ENCODE results near the gene INMT.

INMT gene

DNA sequence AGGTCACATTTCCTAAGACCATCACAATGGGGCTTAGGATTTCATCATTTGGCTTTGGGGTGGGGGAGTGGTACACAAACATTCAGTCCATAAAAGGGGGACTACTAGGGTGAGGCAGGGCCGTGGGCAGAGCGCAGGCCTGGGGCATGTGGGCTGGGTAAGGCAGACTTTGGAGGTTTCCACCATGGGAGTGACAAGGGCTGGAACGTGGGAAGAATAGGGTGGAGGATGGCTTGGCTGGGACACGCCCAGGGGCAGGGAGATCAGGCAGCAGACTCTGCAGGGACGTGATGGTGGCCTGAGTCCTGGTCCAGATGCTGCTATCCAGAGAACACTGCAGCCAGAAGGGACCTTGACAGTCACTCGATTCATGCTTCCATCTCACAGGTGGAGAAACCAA, 45.0 kb upstream of the INMT start:
- no peaks in the 10 kb centered on the region for H3K4me1 ChIP-seq (ENCODE audit: insufficient read depth, low read length, severe bottlenecking)
- H3K9me2 ChIP-seq (ENCODE audit: low read depth, low read length), result no peaks in the 10 kb centered on the region
- no peak overlapping the region for H2AFZ ChIP-seq (ENCODE audit: low read length)
- no peaks in the 10 kb centered on the region for H4K20me1 ChIP-seq (ENCODE audit: insufficient read depth, low read length)
- TF ChIP-seq, protein P1, sequence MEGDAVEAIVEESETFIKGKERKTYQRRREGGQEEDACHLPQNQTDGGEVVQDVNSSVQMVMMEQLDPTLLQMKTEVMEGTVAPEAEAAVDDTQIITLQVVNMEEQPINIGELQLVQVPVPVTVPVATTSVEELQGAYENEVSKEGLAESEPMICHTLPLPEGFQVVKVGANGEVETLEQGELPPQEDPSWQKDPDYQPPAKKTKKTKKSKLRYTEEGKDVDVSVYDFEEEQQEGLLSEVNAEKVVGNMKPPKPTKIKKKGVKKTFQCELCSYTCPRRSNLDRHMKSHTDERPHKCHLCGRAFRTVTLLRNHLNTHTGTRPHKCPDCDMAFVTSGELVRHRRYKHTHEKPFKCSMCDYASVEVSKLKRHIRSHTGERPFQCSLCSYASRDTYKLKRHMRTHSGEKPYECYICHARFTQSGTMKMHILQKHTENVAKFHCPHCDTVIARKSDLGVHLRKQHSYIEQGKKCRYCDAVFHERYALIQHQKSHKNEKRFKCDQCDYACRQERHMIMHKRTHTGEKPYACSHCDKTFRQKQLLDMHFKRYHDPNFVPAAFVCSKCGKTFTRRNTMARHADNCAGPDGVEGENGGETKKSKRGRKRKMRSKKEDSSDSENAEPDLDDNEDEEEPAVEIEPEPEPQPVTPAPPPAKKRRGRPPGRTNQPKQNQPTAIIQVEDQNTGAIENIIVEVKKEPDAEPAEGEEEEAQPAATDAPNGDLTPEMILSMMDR (IDR thresholded peaks at IDR 0.05; ENCODE audit: low read length), result no peak
- no peak for TF ChIP-seq EZH2 (IDR thresholded peaks at IDR 0.05; ENCODE audit: borderline replicate concordance, low read length)
- H3K9me3 ChIP-seq (ENCODE audit: low read length), result no peaks in the 10 kb centered on the region
- H3K36me3 ChIP-seq (ENCODE audit: insufficient read depth, low read length), result no peaks in the 10 kb centered on the region
- H3K79me2 ChIP-seq (ENCODE audit: insufficient read depth, low read length), result no peaks in the 10 kb centered on the region
- H3K27me3 ChIP-seq (ENCODE audit: insufficient read depth, low read length), result 0 out of 2 replicates have a peak, but pooled peaks cover 32% of the 10 kb centered on the region
- H3K9ac ChIP-seq (ENCODE audit: low read length), result no peak overlapping the region
- no peak overlapping the region for H3K27ac ChIP-seq (ENCODE audit: low read depth, low read length, poor library complexity, severe bottlenecking)
- no peaks in the 10 kb centered on the region for H3F3A ChIP-seq (ENCODE audit: insufficient read depth, low read length)
- no peak overlapping the region for H3K4me2 ChIP-seq (ENCODE audit: low read length)
- H3K4me3 ChIP-seq (ENCODE audit: low read depth, low read length, poor library complexity, severe bottlenecking), result no peak overlapping the region

DNA sequence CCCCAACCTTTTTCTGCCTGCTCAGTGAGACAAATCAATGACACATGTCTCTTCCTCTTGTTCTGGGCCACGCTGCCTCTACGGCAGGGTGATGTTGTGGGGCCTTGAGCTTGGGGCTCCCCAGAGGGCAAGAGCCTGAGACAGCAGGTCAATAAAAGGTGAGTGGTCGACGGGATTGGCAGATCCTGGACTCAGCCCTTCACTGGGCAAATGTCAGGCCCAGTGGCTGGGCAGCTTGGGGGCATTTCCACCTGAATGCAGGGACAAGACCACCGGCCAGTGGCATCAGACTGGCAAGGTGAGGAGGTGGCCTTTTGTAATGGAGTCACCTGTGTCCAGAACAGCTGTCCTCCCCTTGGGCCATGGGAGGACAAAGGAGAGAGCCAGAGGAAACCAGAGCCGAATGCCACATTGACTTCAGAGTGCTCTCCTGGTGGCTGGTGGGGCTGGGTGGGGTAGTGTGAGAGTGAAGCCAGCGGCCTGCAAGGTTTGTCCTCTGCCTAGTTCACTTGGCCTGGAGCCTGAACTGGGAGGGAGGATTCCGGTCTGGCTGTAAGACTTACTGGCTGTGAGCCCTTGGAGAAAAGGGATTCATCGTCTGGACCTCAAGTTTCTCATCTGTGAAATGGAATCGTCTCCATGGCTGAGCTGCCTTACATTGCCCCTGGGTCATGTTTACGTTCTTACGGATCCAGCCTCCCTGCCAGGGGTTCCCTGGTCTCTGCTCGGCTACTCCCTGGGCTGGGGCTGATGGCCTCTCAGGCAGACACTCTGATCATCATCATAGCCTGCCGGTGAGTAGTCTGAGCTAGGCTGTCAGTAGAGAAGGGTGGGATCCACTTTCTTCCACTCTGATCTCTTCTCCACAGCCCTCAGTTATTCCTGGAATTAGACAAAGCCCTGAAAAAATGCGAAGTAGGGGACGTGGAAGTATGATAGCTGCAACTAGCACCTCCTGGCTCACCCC, 44.3 kb upstream of the INMT start:
- Histone ChIP-seq H2AFZ (ENCODE audit: low read length) (no peak overlapping the region), H3K27ac (ENCODE audit: low read depth, low read length, poor library complexity, severe bottlenecking) (no peak overlapping the region), H3K79me2 (ENCODE audit: insufficient read depth, low read length) (no peaks in the 10 kb centered on the region), H3K4me1 (ENCODE audit: insufficient read depth, low read length, severe bottlenecking) (no peaks in the 10 kb centered on the region), H3K4me3 (ENCODE audit: low read depth, low read length, poor library complexity, severe bottlenecking) (no peak overlapping the region), H3K4me2 (ENCODE audit: low read length) (no peak overlapping the region), H3K9me2 (ENCODE audit: low read depth, low read length) (no peaks in the 10 kb centered on the region), H3F3A (ENCODE audit: insufficient read depth, low read length) (no peaks in the 10 kb centered on the region), H3K36me3 (ENCODE audit: insufficient read depth, low read length) (no peaks in the 10 kb centered on the region), H3K9ac (ENCODE audit: low read length) (no peak overlapping the region), H3K9me3 (ENCODE audit: low read length) (no peaks in the 10 kb centered on the region), H4K20me1 (ENCODE audit: insufficient read depth, low read length) (no peaks in the 10 kb centered on the region), H3K27me3 (ENCODE audit: insufficient read depth, low read length) (0 out of 2 replicates have a peak, but pooled peaks cover 32% of the 10 kb centered on the region)
- TF ChIP-seq EZH2 (IDR thresholded peaks at IDR 0.05; ENCODE audit: borderline replicate concordance, low read length), result no peak
- TF ChIP-seq, protein P1 (IDR thresholded peaks at IDR 0.05; ENCODE audit: low read length), result no peak

DNA sequence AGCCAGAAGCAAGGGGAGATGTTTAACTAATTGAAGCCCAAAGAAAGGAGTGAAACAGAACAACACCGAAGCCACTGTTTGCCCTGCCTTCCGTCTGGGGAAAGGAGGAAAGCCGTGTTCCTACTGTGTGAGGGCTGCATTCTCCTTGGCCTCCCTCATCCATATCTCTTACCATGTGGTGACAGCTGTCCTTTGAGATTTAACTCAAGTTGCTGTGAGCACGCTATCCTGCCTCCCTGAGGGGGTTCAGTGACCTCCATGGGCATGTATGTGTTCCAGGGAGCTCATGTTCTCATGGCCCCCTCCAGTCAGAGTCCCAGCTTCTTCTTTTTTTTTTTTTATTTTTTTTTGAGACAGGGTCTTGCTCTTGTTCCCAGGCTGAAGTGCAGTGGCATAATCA, 43.5 kb upstream of the INMT start:
- H3K36me3 ChIP-seq (ENCODE audit: insufficient read depth, low read length), result no peaks in the 10 kb centered on the region
- H3K4me2 ChIP-seq (ENCODE audit: low read length), result no peak overlapping the region
- no peak overlapping the region for H3K27ac ChIP-seq (ENCODE audit: low read depth, low read length, poor library complexity, severe bottlenecking)
- no peak overlapping the region for H2AFZ ChIP-seq (ENCODE audit: low read length)
- H3F3A ChIP-seq (ENCODE audit: insufficient read depth, low read length), result no peaks in the 10 kb centered on the region
- H3K4me1 ChIP-seq (ENCODE audit: insufficient read depth, low read length, severe bottlenecking), result no peaks in the 10 kb centered on the region
- no peaks in the 10 kb centered on the region for H3K79me2 ChIP-seq (ENCODE audit: insufficient read depth, low read length)
- TF ChIP-seq EZH2 (IDR thresholded peaks at IDR 0.05; ENCODE audit: borderline replicate concordance, low read length), result no peak
- TF ChIP-seq, protein P1 (IDR thresholded peaks at IDR 0.05; ENCODE audit: low read length), result no peak
- H3K9ac ChIP-seq (ENCODE audit: low read length), result no peak overlapping the region
- H3K9me3 ChIP-seq (ENCODE audit: low read length), result no peaks in the 10 kb centered on the region
- H3K9me2 ChIP-seq (ENCODE audit: low read depth, low read length), result no peaks in the 10 kb centered on the region
- peaks cover 32% of the 10 kb centered on the region; the same call in 1 of the 2 replicates for H3K27me3 ChIP-seq (ENCODE audit: insufficient read depth, low read length)
- no peaks in the 10 kb centered on the region for H4K20me1 ChIP-seq (ENCODE audit: insufficient read depth, low read length)
- no peak overlapping the region for H3K4me3 ChIP-seq (ENCODE audit: low read depth, low read length, poor library complexity, severe bottlenecking)

Measured in OCI-LY1 (cell line).